H9 (cell line): ENCODE measurements around the gene ZBTB9. TPM values are rescaled to one million over a fixed set of nuclear protein-coding genes. Genes with fewer than 3 reads are reported as not detected.

Source experiments
- DNase-seq: peaks from one replicate; pipeline ENCODE4 v3.0.0-alpha.2; 2017
- H2AFZ ChIP-seq: one replicate; pipeline ENCODE4 v1.6.1; 2013; ENCODE audit warnings: mild to moderate bottlenecking, low read length, control low read depth, moderate library complexity
- H2AK5ac ChIP-seq: 2 replicates; pipeline ENCODE4 v1.6.1; 2013; ENCODE audit warnings: low read length, control low read depth, mixed read lengths; ENCODE audit not compliant: insufficient read length
- H2BK120ac ChIP-seq: one replicate; pipeline ENCODE4 v1.6.1; 2013; ENCODE audit warnings: low read depth, mild to moderate bottlenecking, low read length, control low read depth, inconsistent platforms; ENCODE audit not compliant: poor library complexity, severe bottlenecking
- H2BK12ac ChIP-seq: 2 replicates; pipeline ENCODE4 v1.6.1; 2013; ENCODE audit warnings: low read length, control low read depth, mixed read lengths, low read depth; ENCODE audit not compliant: insufficient read length
- H2BK15ac ChIP-seq: 2 replicates; pipeline ENCODE4 v1.6.1; 2013; ENCODE audit warnings: low read depth, low read length, control low read depth
- H2BK20ac ChIP-seq: one replicate; pipeline ENCODE4 v1.6.1; 2013; ENCODE audit warnings: low read depth, mild to moderate bottlenecking, low read length, control low read depth, inconsistent platforms; ENCODE audit not compliant: poor library complexity, severe bottlenecking
- H2BK5ac ChIP-seq: 2 replicates; pipeline ENCODE4 v1.6.1; 2013; ENCODE audit warnings: low read length, control low read depth, mixed read lengths; ENCODE audit not compliant: insufficient read length
- H3K14ac ChIP-seq: 2 replicates; pipeline ENCODE4 v1.6.1; 2013; ENCODE audit warnings: low read length, control low read depth; ENCODE audit not compliant: insufficient read depth
- H3K18ac ChIP-seq: 2 replicates; pipeline ENCODE4 v1.6.1; 2013; ENCODE audit warnings: low read depth, mild to moderate bottlenecking, mixed read lengths, low read length, control low read depth; ENCODE audit not compliant: insufficient read length
- H3K23ac ChIP-seq: 2 replicates; pipeline ENCODE4 v1.6.1; 2013; ENCODE audit warnings: low read length, control low read depth, mixed read lengths, low read depth; ENCODE audit not compliant: insufficient read length
- H3K23me2 ChIP-seq: 2 replicates; pipeline ENCODE4 v1.6.1; 2013; ENCODE audit warnings: low read depth, mild to moderate bottlenecking, mixed read lengths, low read length, control low read depth; ENCODE audit not compliant: insufficient read length, poor library complexity, severe bottlenecking
- H3K27ac ChIP-seq: 2 replicates; pipeline ENCODE4 v1.5.1; 2013; ENCODE audit warnings: low read length, control low read depth, mixed read lengths, low read depth; ENCODE audit not compliant: insufficient read length
- H3K27me3 ChIP-seq: 2 replicates; pipeline ENCODE4 v1.6.1; 2013; ENCODE audit warnings: low read length, control low read depth, inconsistent platforms; ENCODE audit not compliant: insufficient read depth
- H3K4ac ChIP-seq: 2 replicates; pipeline ENCODE4 v1.6.1; 2013; ENCODE audit warnings: low read depth, mild to moderate bottlenecking, control low read depth, inconsistent platforms, low read length, moderate library complexity
- H3K4me1 ChIP-seq: 2 replicates; pipeline ENCODE4 v1.6.1; 2013; ENCODE audit warnings: low read length, control low read depth, inconsistent platforms; ENCODE audit not compliant: insufficient read depth
- H3K4me2 ChIP-seq: 2 replicates; pipeline ENCODE4 v1.6.1; 2013; ENCODE audit warnings: low read length, control low read depth, mixed read lengths; ENCODE audit not compliant: insufficient read length, insufficient read depth
- H3K56ac ChIP-seq: 2 replicates; pipeline ENCODE4 v1.6.1; 2013; ENCODE audit warnings: low read depth, mild to moderate bottlenecking, mixed read lengths, low read length, control low read depth; ENCODE audit not compliant: insufficient read length
- H3K79me1 ChIP-seq: 2 replicates; pipeline ENCODE4 v1.6.1; 2013; ENCODE audit warnings: low read depth, mild to moderate bottlenecking, moderate library complexity, low read length, control low read depth, inconsistent platforms; ENCODE audit not compliant: insufficient read depth, poor library complexity, severe bottlenecking
- H3K79me2 ChIP-seq: 2 replicates; pipeline ENCODE4 v1.6.1; 2013; ENCODE audit warnings: low read length, control low read depth, inconsistent platforms; ENCODE audit not compliant: insufficient read depth
- H3K9ac ChIP-seq: 2 replicates; pipeline ENCODE4 v1.6.1; 2013; ENCODE audit warnings: low read length, control low read depth, mixed read lengths; ENCODE audit not compliant: insufficient read length; ENCODE audit errors: extremely low read depth
- H3K9me3 ChIP-seq: one replicate; pipeline ENCODE4 v1.6.1; 2013; ENCODE audit warnings: low read depth, low read length, inconsistent platforms; ENCODE audit not compliant: control insufficient read depth
- H3T11ph ChIP-seq: one replicate; pipeline ENCODE4 v1.6.1; 2013; ENCODE audit warnings: mild to moderate bottlenecking, low read length, control low read depth, inconsistent platforms
- H4K20me1 ChIP-seq: one replicate; pipeline ENCODE4 v1.6.1; 2013; ENCODE audit not compliant: control insufficient read depth, insufficient read length, insufficient read depth
- H4K5ac ChIP-seq: 2 replicates; pipeline ENCODE4 v1.6.1; 2013; ENCODE audit warnings: low read depth, mild to moderate bottlenecking, mixed read lengths, low read length, control low read depth; ENCODE audit not compliant: insufficient read length
- H4K8ac ChIP-seq: replicated peaks from 2 replicates; pipeline ENCODE4 v1.6.1; 2013; ENCODE audit warnings: low read length, control low read depth, mixed read lengths, low read depth; ENCODE audit not compliant: insufficient read length
- H4K91ac ChIP-seq: 2 replicates; pipeline ENCODE4 v1.6.1; 2013; ENCODE audit warnings: low read depth, mild to moderate bottlenecking, moderate library complexity, mixed read lengths, low read length, control low read depth; ENCODE audit not compliant: insufficient read length
- H3K27ac Mint-ChIP-seq, 3 experiments: 2 replicates in 2 of 3; 3 replicates in 1 of 3; pipeline ENCODE4 v1.8.0; 2020 to 2021; ENCODE audit warnings: mixed read lengths in 3 of 3, mild to moderate bottlenecking in 1 of 3, moderate library complexity in 1 of 3
- H3K27me3 Mint-ChIP-seq: 2 replicates; pipeline ENCODE4 v1.8.0; 2021; ENCODE audit warnings: low read depth, mild to moderate bottlenecking, moderate library complexity, mixed read lengths
- H3K36me3 Mint-ChIP-seq, 3 experiments: 2 replicates in 2 of 3; 3 replicates in 1 of 3; pipeline ENCODE4 v1.8.0; 2020 to 2021; ENCODE audit warnings: low read depth in 3 of 3, mixed read lengths in 3 of 3; ENCODE audit not compliant: insufficient read depth in 1 of 3
- H3K4me1 Mint-ChIP-seq, 2 experiments: 2 replicates each; pipeline ENCODE4 v1.8.0; 2020; ENCODE audit warnings: mixed read lengths in 2 of 2
- H3K4me3 Mint-ChIP-seq, 2 experiments: 2 replicates in 1 of 2; 3 replicates in 1 of 2; pipeline ENCODE4 v1.8.0; 2020 to 2021; ENCODE audit warnings: mild to moderate bottlenecking in 2 of 2, mixed read lengths in 2 of 2, moderate library complexity in 1 of 2
- H3K9me3 Mint-ChIP-seq, 2 experiments: 2 replicates in 1 of 2; 3 replicates in 1 of 2; pipeline ENCODE4 v1.8.0; 2020; ENCODE audit warnings: mild to moderate bottlenecking in 2 of 2, mixed read lengths in 2 of 2, moderate library complexity in 1 of 2
- CTCF ChIP-seq: fragments of 200-600 bp; sonication (generic); conservative IDR thresholded peaks from 3 replicates; pipeline ENCODE4 v1.8.0; 2021; ENCODE audit warnings: antibody characterized with exemption, mild to moderate bottlenecking
- WGBS: extraction: QIAGEN DNeasy Blood & Tissue Kit; methylation state at CpG from one replicate; pipeline ENCODE4 v1.1.7; 2013; ENCODE audit warnings: missing lambda C conversion rate, low lambda C conversion rate, mixed read lengths; ENCODE audit not compliant: insufficient read length; ENCODE audit errors: extremely low coverage; 5-methylcytosine and 5-hydroxymethylcytosine counted together
- total RNA-seq: library from RNA; stranded (reverse); gene quantifications from 2 replicates; pipeline ENCODE4 v1.2.1, GENCODE V29; 2021

Gene ZBTB9
- total RNA-seq, 1 experiment from 2014 or later, result 53.1 TPM

- Histone ChIP-seq H2BK120ac (no peak overlapping the region), H3K79me1 (no peaks in the 10 kb centered on the region)
Measured at GRCh38 chr6:33450434-33450833, 3.9 kb upstream of the ZBTB9 start.

More at GRCh38 chr6:33450434-33450833, 3.9 kb upstream of the ZBTB9 start:
- no peak for DNase-seq
- Histone ChIP-seq H2BK12ac (no peak overlapping the region), H2BK5ac (no peak overlapping the region), H3K9ac (no peak overlapping the region), H2AFZ (no peak overlapping the region), H3K23ac (no peak overlapping the region), H3K9me3 (no peaks in the 10 kb centered on the region), H3K4me1 (no peaks in the 10 kb centered on the region), H3K14ac (no peak overlapping the region), H3K4ac (no peak overlapping the region), H4K91ac (no peak overlapping the region), H3T11ph (no peak overlapping the region), H3K23me2 (peaks cover 10% of the 10 kb centered on the region), H4K20me1 (no peaks in the 10 kb centered on the region), H3K27me3 (no peaks in the 10 kb centered on the region), H3K56ac (no peak overlapping the region), H3K4me2 (no peak overlapping the region), H3K79me2 (no peaks in the 10 kb centered on the region), H2BK20ac (no peak overlapping the region), H3K18ac (no peak overlapping the region), H3K27ac (no peak overlapping the region), H2BK15ac (no peak overlapping the region), H2AK5ac (no peak overlapping the region), H4K5ac (no peak overlapping the region), H4K8ac (no peak overlapping the region)
- Mint-ChIP-seq H3K27ac (peak overlapping the region in 2 of 3 experiments; percentile 21 to 22; a peak in 2 of 7 replicates), H3K4me1 (peaks cover 17 to 29% of the 10 kb centered on the region in 2 experiments), H3K4me3 (no peak overlapping the region), H3K36me3 (peaks cover 40 to 74% (median 60%) of the 10 kb centered on the region in 3 experiments), H3K27me3 (no peaks in the 10 kb centered on the region; the same call in 1 of the 2 replicates), H3K9me3 (no peaks in the 10 kb centered on the region)
- WGBS, result no CpG with 5 or more reads among the region's 3 CpGs
- TF ChIP-seq CTCF, result no peak
